PC-9 (cell line): Measurements from ENCODE around the gene RRAD.

ENCODE experiments used
- EZH2 ChIP-seq: fragments of 200-600 bp; sonication (generic); IDR thresholded peaks from 2 replicates; pipeline ENCODE4 v1.8.0; 2017; ENCODE audit warnings: antibody characterized with exemption, low read depth
- TF ChIP-seq, protein P1 (sequence below): fragments of 200-600 bp; sonication (generic); conservative IDR thresholded peaks from 2 replicates; pipeline ENCODE4 v1.6.1; 2017; ENCODE audit warnings: mixed run types, antibody characterized with exemption, mild to moderate bottlenecking, moderate library complexity

DNA sequence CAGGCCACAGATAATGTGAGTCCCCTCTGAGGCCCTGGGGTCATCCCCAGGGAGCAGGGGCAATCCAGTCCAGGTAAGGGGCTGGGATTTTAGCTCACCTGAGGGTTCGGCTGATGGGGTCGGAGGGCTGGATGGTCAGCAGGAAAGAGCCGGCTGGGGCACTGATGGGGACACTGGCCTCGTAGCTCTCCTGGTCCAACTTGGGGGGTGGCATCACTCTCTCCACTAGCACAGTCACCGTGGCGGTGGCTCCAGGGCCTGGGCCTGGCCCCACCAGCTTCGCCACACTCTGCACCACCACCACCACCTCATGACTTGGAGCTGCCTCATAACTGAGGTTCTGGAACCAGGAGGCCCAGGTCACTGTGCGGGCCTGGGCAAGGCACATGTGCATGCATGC lies 13.5 kb downstream of the RRAD start:
- TF ChIP-seq, protein P1, sequence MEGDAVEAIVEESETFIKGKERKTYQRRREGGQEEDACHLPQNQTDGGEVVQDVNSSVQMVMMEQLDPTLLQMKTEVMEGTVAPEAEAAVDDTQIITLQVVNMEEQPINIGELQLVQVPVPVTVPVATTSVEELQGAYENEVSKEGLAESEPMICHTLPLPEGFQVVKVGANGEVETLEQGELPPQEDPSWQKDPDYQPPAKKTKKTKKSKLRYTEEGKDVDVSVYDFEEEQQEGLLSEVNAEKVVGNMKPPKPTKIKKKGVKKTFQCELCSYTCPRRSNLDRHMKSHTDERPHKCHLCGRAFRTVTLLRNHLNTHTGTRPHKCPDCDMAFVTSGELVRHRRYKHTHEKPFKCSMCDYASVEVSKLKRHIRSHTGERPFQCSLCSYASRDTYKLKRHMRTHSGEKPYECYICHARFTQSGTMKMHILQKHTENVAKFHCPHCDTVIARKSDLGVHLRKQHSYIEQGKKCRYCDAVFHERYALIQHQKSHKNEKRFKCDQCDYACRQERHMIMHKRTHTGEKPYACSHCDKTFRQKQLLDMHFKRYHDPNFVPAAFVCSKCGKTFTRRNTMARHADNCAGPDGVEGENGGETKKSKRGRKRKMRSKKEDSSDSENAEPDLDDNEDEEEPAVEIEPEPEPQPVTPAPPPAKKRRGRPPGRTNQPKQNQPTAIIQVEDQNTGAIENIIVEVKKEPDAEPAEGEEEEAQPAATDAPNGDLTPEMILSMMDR, result no peak
- TF ChIP-seq EZH2, result no peak
